Endodermal cell (in vitro differentiated cells): ENCODE results near the gene PYDC1. TPM values are rescaled to one million over a fixed set of nuclear protein-coding genes. Genes with fewer than 3 reads are reported as not detected.

Experiments used
- DNase-seq: peaks from one replicate; pipeline ENCODE4 v3.0.0-alpha.2; 2017
- H3K27ac ChIP-seq: 2 replicates; pipeline ENCODE4 v1.5.1; 2013; ENCODE audit warnings: mild to moderate bottlenecking, low read depth, low read length, moderate library complexity
- H3K27me3 ChIP-seq: 2 replicates; pipeline ENCODE4 v1.6.1; 2013; ENCODE audit warnings: mild to moderate bottlenecking, low read length, moderate library complexity; ENCODE audit not compliant: insufficient read depth, control insufficient read depth, poor library complexity, severe bottlenecking
- H3K36me3 ChIP-seq: 2 replicates; pipeline ENCODE4 v1.7.0; 2013; ENCODE audit warnings: mild to moderate bottlenecking, low read length, moderate library complexity; ENCODE audit not compliant: control insufficient read depth, insufficient read depth
- H3K4me1 ChIP-seq: one replicate; pipeline ENCODE4 v1.7.0; 2013; ENCODE audit warnings: low read length; ENCODE audit not compliant: control insufficient read depth, insufficient read depth
- H3K4me3 ChIP-seq: 2 replicates; pipeline ENCODE4 v1.5.1; 2013; ENCODE audit warnings: mild to moderate bottlenecking, low read length, moderate library complexity
- H3K9ac ChIP-seq: 2 replicates; pipeline ENCODE4 v1.6.1; 2013; ENCODE audit warnings: mild to moderate bottlenecking, low read length, moderate library complexity; ENCODE audit not compliant: poor library complexity, severe bottlenecking; ENCODE audit errors: extremely low read depth
- H3K9me3 ChIP-seq: 2 replicates; pipeline ENCODE4 v1.6.1; 2013; ENCODE audit warnings: mild to moderate bottlenecking, low read length, moderate library complexity; ENCODE audit not compliant: control insufficient read depth
- H3K27ac Mint-ChIP-seq: 2 replicates; pipeline ENCODE4 v1.8.0; 2020; ENCODE audit warnings: mixed read lengths
- H3K27me3 Mint-ChIP-seq: 2 replicates; pipeline ENCODE4 v1.8.0; 2021; ENCODE audit warnings: mild to moderate bottlenecking, mixed read lengths; ENCODE audit not compliant: insufficient read depth
- H3K36me3 Mint-ChIP-seq: 2 replicates; pipeline ENCODE4 v1.8.0; 2020; ENCODE audit warnings: low read depth, mixed read lengths
- H3K4me1 Mint-ChIP-seq: 2 replicates; pipeline ENCODE4 v1.8.0; 2020; ENCODE audit warnings: mixed read lengths
- H3K4me3 Mint-ChIP-seq: 2 replicates; pipeline ENCODE4 v1.8.0; 2020; ENCODE audit warnings: mild to moderate bottlenecking, moderate library complexity, mixed read lengths
- H3K9me3 Mint-ChIP-seq: 2 replicates; pipeline ENCODE4 v1.8.0; 2020; ENCODE audit warnings: mild to moderate bottlenecking, mixed read lengths
- WGBS, 2 experiments: methylation state at CpG; one replicate each; pipeline versions ENCODE4 v1.1.5 to v1.1.7; 2013; ENCODE audit warnings: missing lambda C conversion rate in 2 of 2, mixed read lengths in 1 of 2; ENCODE audit not compliant: insufficient coverage in 1 of 2, insufficient read length in 1 of 2; 5-methylcytosine and 5-hydroxymethylcytosine counted together
- total RNA-seq, 2 donors: library from RNA; stranded (reverse); fragmentation: NEBNext Ultra II Directional in 1 of 2; extraction: Animal tissue kit (Norgen Biotek cat#: 25700) in 1 of 2; gene quantifications; 2 replicates in 1 of 2; 3 replicates in 1 of 2; pipeline ENCODE4 v1.2.1, GENCODE V29; 2021
- TF ChIP-seq, protein P1 (sequence below): fragments of 200-600 bp; sonication (generic); conservative IDR thresholded peaks from 2 replicates; pipeline ENCODE4 v1.5.0; 2021; ENCODE audit warnings: antibody characterized with exemption, mild to moderate bottlenecking

PYDC1 gene
- total RNA-seq, 2 donors from 2014 or later, result not detected

- no peak overlapping the region for H3K27ac ChIP-seq
- no peaks in the 10 kb centered on the region for H3K4me1 ChIP-seq
- no peak overlapping the region for H3K4me3 ChIP-seq
- H3K9ac ChIP-seq, result no peak overlapping the region
- H3K27ac Mint-ChIP-seq, result peak overlapping the region; percentile 42
- DNase-seq, result no peak
- peaks cover 25% of the 10 kb centered on the region for H3K4me1 Mint-ChIP-seq
- peaks cover 86% of the 10 kb centered on the region for H3K36me3 ChIP-seq
- H3K9me3 ChIP-seq, result no peaks in the 10 kb centered on the region
- H3K4me3 Mint-ChIP-seq, result no peak overlapping the region
- no peaks in the 10 kb centered on the region for H3K27me3 ChIP-seq
- 96 to 100% methylated on average over 5 to 14 of the region's 14 CpGs for WGBS, 2 experiments
- H3K9me3 Mint-ChIP-seq, result no peaks in the 10 kb centered on the region
- TF ChIP-seq, protein P1, sequence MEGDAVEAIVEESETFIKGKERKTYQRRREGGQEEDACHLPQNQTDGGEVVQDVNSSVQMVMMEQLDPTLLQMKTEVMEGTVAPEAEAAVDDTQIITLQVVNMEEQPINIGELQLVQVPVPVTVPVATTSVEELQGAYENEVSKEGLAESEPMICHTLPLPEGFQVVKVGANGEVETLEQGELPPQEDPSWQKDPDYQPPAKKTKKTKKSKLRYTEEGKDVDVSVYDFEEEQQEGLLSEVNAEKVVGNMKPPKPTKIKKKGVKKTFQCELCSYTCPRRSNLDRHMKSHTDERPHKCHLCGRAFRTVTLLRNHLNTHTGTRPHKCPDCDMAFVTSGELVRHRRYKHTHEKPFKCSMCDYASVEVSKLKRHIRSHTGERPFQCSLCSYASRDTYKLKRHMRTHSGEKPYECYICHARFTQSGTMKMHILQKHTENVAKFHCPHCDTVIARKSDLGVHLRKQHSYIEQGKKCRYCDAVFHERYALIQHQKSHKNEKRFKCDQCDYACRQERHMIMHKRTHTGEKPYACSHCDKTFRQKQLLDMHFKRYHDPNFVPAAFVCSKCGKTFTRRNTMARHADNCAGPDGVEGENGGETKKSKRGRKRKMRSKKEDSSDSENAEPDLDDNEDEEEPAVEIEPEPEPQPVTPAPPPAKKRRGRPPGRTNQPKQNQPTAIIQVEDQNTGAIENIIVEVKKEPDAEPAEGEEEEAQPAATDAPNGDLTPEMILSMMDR, result no peak
- H3K27me3 Mint-ChIP-seq, result no peaks in the 10 kb centered on the region
- H3K36me3 Mint-ChIP-seq, result peaks cover 89% of the 10 kb centered on the region
Observed at GRCh38 chr16:31184888-31185287, 32.0 kb downstream of the PYDC1 start.

DNA sequence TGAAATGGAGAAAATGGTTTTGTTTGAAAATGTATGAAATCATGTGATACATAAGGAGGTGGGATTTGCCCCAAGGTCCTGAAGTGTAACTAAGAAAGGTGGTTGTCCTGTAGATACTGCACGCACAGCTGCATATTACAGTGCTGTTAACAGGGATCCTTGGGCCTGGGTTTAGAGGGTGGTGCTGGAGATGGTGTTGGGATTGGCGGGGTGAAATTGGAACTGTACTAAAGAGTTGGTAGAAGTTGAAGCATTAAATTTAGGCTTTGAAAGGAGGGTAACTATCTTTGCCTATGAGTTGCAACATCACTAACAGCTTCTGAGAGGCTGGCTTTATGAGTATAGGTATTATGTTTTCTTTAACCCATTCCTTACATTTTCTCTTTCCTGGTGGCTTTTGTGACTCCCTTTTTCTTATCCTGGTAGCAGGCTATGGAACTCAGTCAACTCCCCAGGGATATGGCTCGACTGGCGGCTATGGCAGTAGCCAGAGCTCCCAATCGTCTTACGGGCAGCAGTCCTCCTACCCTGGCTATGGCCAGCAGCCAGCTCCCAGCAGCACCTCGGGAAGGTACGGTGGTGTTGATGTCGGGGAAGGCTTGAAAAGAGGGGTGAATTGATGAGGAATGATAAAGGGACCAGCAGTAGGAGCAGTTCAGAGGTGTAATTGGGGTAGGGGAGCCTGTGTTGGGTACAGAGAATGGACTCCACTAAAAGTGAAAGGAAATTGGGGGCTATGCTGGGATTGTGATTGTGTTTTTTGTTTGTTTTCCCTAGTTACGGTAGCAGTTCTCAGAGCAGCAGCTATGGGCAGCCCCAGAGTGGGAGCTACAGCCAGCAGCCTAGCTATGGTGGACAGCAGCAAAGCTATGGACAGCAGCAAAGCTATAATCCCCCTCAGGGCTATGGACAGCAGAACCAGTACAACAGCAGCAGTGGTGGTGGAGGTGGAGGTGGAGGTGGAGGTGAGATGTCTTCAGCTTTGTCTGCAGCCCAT is 33.2 kb downstream of the PYDC1 start:
- Mint-ChIP-seq H3K9me3 (no peaks in the 10 kb centered on the region), H3K27me3 (no peaks in the 10 kb centered on the region), H3K4me3 (peak overlapping the region; percentile 94), H3K4me1 (peaks cover 27% of the 10 kb centered on the region), H3K36me3 (peaks cover 77% of the 10 kb centered on the region), H3K27ac (peak overlapping the region; percentile 92)
- WGBS, 2 experiments, result 96 to 97% methylated on average over 5 to 10 of the region's 10 CpGs
- no peak for DNase-seq
- Histone ChIP-seq H3K9me3 (no peaks in the 10 kb centered on the region), H3K27ac (no peak overlapping the region), H3K4me3 (peak overlapping the region; percentile 97), H3K27me3 (no peaks in the 10 kb centered on the region), H3K36me3 (peaks cover 74% of the 10 kb centered on the region), H3K4me1 (no peaks in the 10 kb centered on the region), H3K9ac (no peak overlapping the region)
- TF ChIP-seq, protein P1, result no peak

GRCh38 chr16:31182391-31182790 is 34.5 kb downstream of the PYDC1 start:
- peaks cover 64% of the 10 kb centered on the region for H3K36me3 Mint-ChIP-seq
- H3K27ac Mint-ChIP-seq, result peak overlapping the region; percentile 92
- H3K9me3 Mint-ChIP-seq, result no peaks in the 10 kb centered on the region
- H3K4me1 Mint-ChIP-seq, result peaks cover 27% of the 10 kb centered on the region
- Histone ChIP-seq H3K9me3 (no peaks in the 10 kb centered on the region), H3K9ac (peak overlapping the region; percentile 96), H3K27ac (no peak overlapping the region), H3K4me3 (peak overlapping the region; percentile 97), H3K36me3 (peaks cover 61% of the 10 kb centered on the region), H3K27me3 (no peaks in the 10 kb centered on the region), H3K4me1 (no peaks in the 10 kb centered on the region)
- 53 to 62% methylated on average over 7 of the region's 7 CpGs for WGBS, 2 experiments
- TF ChIP-seq, protein P1, result no peak
- no peaks in the 10 kb centered on the region for H3K27me3 Mint-ChIP-seq
- no peak for DNase-seq
- peak overlapping the region; percentile 94 for H3K4me3 Mint-ChIP-seq
